22Rv1 (cell line): Measurements from ENCODE around the gene PPFIBP2.
A peak's percentile ranks its signal among the peaks of the same experiment; 100 is the strongest.

Experiments
- H3K27ac ChIP-seq: fragments of 450-650 bp; 2 replicates; pipeline ENCODE4 v1.5.1; 2017
- ZFX ChIP-seq: fragments of 450-650 bp; IDR thresholded peaks from 2 replicates; pipeline ENCODE4 v1.6.1; 2017; ENCODE audit warnings: antibody characterized with exemption, borderline replicate concordance
- TF ChIP-seq, protein P1 (sequence below): fragments of 450-650 bp; IDR thresholded peaks from 2 replicates; pipeline ENCODE4 v1.5.1; 2017; ENCODE audit warnings: mild to moderate bottlenecking

The PPFIBP2 gene

DNA sequence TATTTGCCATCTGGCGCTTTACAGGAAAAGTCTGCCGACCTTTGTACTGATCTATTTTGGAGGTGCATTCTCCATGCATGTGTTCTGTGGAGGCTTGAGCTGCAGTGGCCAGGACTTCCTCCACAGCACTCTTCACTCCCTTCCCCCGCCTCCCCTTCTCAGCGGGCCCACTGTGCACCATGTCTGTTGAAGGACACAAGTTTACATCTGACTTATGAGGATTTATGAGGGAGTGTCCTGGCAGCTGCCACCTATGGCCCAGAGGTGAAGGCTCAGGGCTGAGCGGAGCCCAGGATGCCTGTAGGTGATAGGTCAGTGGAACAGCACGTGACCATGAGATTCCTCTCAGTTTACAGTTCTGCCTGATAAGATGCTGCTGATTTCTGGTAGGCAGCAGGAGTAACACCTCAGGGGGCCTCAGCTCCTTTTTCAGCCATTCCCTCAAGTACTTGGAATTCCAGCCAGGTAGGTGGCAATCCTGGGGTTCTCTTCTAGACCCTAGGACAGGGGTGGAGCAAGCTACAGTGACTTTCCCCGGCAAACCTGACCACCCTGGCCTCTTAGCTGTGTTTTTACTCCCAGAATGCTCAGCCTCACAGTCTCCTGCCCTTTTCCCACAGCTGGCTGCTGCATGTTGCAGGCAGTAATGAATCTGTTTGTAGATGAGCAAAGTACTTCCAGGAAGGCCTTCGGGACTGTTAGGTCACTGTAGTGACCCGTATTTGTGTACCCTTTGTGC is 59.9 kb downstream of the PPFIBP2 start:
- peak overlapping the region; percentile 58 for H3K27ac ChIP-seq

DNA sequence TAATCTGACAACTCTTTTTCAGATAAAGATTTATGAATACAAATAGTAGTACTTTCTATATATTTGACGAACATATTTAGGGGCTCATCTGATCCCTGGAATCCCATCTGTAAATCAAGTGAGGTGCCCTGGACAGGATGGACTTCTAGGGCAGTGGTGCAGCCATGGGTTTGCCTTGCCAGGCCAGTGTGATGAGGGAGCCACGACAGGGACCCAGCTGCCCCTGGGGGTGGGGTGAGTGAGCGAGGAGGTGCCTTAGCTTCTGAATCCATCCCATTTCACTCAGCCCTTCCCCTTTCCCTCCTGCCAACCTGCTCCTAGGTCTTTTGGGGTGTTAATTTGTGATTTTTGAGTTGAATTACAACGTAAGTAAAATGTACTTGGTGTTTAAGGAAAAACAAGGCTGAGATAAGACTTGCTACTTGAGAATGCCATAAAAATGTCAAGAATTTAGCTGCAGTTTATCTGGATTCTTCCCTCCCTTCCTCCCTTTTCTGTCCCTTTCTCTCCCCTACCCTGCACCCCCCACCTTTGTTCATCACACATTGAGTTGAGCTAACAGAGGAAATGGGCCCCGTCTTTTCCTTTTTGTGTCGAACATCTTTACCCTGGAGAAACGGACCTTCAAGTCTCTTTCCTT is 60.8 kb downstream of the PPFIBP2 start:
- TF ChIP-seq ZFX: no peak
- TF ChIP-seq, protein P1, sequence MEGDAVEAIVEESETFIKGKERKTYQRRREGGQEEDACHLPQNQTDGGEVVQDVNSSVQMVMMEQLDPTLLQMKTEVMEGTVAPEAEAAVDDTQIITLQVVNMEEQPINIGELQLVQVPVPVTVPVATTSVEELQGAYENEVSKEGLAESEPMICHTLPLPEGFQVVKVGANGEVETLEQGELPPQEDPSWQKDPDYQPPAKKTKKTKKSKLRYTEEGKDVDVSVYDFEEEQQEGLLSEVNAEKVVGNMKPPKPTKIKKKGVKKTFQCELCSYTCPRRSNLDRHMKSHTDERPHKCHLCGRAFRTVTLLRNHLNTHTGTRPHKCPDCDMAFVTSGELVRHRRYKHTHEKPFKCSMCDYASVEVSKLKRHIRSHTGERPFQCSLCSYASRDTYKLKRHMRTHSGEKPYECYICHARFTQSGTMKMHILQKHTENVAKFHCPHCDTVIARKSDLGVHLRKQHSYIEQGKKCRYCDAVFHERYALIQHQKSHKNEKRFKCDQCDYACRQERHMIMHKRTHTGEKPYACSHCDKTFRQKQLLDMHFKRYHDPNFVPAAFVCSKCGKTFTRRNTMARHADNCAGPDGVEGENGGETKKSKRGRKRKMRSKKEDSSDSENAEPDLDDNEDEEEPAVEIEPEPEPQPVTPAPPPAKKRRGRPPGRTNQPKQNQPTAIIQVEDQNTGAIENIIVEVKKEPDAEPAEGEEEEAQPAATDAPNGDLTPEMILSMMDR: no peak
- peak overlapping the region; percentile 58 for H3K27ac ChIP-seq

More for the DNA sequence above, 59.9 kb downstream of the PPFIBP2 start:
- no peak for TF ChIP-seq ZFX
- TF ChIP-seq, protein P1: peak; percentile 13; the same call in 1 of the 2 replicates

DNA sequence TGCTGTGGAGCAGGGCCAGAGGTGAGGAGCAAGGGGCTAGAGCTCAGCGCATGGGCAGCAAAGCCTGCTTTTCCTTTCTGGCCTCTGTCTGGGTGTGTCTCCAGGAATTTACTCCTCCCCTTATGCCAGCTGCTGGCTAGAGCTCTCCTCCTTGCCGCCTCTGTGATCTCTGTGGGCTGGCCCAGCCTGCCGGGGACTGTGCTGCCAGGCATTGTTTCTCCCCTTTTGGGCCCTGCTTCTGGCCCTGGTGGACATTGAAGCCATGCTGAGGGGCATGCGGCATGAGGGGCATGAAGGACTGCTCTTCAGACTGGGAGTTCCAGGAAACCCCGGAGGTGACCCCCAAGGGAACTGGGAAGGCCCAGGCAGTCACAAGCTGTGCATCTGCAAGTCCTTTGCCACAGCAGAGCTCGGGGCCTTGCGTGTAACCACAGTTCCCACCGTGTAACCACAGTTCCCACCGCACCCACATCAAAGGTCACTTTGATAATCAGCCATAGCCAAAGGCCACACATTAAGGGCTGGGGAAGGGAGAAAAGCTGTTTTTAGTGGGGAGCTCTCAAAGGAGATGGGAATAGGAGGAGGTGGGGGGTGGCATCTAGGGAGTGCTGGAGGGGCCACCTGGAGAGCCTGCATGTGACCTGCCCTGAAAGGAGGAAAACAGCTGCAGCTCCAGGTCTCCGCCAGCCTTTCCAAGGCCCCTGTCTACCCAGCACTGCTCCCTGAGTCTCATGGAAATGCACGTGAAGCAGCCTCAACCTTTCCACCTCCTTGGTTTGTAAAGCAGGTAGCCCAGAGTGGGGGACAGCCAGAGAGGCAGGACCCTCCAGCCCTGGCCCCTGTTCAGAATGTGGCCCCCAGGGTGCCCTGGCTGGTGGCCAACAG is 62.3 kb downstream of the PPFIBP2 start:
- TF ChIP-seq, protein P1: no peak
- TF ChIP-seq ZFX: no peak
- H3K27ac ChIP-seq: no peak overlapping the region

DNA sequence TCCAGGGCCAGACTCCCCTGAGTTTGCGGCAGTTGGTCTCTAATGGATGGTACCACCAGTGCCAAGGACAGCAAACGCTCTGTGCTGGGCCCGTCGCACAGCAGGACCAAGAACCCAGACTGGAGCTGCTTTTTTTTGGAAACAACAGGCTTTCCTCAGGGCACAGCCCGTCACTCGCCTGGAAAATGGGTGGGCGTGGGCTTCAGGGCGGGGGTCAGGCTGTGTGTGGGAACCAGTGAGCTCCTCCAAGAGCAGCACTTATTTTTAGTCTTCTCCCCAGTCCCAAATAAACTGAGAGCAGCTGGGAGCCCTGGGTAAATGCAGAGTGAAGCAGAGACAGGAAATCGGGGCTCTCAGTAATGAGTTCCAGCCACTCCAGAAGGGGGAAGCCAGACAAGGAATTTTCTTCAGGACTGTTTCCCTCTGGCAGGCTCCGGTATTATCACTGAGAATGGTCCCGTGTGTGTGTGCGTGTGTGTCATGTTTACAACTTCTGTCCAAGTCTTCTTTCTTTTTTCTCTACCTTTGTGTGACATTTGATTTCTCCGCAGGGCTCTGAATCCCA is 63.0 kb downstream of the PPFIBP2 start:
- TF ChIP-seq, protein P1: no peak
- no peak for TF ChIP-seq ZFX
- no peak overlapping the region for H3K27ac ChIP-seq

DNA sequence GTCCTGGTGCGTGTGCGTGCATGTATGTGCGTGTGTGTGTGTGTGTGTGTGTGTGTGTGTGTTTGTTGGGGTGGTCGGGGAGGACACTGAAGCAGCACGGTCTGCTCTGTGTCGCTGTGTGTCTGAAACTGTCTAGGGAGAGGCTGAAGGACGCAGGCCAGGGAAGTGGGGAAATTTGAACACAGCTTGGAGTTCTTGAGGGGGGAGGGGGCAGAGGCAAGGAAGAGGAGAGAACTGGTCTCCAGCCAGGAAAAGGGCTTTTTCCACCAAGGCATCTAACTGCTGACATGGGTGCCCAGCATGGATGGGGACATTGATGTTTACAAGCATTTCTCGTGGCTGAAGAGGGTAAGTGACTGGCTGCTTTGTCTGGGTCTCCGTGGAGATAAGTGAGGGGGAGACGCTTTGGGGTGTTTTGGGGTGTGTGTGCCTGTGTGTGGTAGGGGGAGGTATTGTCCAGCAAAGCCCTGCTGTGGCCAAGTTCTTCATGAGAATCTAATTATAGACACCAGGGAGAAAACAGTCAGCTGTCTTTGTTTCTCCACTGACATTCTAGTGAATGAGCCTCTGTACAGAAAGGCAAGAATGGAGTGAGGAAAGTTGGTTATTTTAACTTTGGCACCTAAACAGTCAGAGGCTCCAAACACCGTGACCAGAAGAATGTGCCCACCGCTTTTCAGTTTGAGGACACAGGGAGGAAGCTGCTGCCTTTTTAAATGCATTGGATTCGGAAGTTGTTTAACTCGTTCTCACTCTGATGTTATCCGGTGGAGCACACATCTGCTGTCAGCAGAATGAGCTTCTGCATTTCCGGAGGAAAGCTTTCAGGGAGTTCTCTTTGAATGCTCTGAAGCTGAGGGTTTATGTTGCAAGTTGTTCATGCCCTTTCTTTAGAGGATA is 63.7 kb downstream of the PPFIBP2 start:
- no peak for TF ChIP-seq ZFX
- TF ChIP-seq, protein P1: no peak
- peak overlapping the region; percentile 34; the same call in 1 of the 2 replicates for H3K27ac ChIP-seq

DNA sequence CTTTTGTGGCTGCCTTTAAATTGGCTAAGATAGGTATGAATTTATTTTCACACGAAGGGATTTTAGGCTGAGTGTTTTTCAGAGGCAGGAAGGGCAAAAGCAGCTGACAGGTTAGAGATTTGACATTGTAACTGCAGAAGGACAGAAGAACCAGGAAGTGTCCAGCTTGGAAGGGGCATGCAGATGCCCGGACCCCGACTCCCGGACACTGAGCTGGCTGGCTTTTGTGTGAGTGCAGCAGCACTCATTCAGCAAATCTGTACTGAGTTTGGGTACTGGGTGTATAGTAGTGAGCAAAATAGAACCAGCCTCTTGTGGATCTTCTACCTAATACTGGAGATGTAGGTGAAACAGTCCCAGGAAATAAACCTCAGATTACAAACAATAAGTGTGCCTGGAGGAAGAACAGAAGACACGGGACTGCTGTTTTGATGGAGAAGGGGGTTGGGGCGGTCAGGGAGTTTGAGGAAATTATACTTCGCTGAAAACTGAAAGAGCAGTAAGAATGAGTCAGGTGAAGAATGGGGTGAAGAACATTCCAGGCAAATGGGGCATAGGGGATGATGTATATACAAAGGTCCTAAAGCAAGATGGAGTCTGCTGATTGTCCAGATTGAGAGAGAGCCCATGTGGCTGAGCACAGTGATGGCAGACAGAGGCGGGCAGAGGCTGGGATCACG is 64.6 kb downstream of the PPFIBP2 start:
- TF ChIP-seq, protein P1: no peak
- TF ChIP-seq ZFX: no peak
- H3K27ac ChIP-seq: 0 out of 2 replicates have a peak overlapping the region, but pooled peaks have one; percentile 34
